Measurements from ENCODE around the gene PRKCD.

Gene PRKCD

GRCh38 chr3:53193466-53194209 lies 32.6 kb downstream of the PRKCD start:
- DNase-seq = no peak

GRCh38 chr3:53194210-53195065 lies 33.4 kb downstream of the PRKCD start:
- no peak for DNase-seq

GRCh38 chr3:53195066-53195450 lies 34.0 kb downstream of the PRKCD start:
- DNase-seq = no peak

- peak; percentile 48 to 57 for DNase-seq
Measured at GRCh38 chr3:53195602-53196574, 34.9 kb downstream of the PRKCD start.

GRCh38 chr3:53196575-53197407 lies 35.8 kb downstream of the PRKCD start:
- peak; percentile 55 to 72 for DNase-seq

- DNase-seq = no peak
Measured at GRCh38 chr3:53198256-53198977, 37.4 kb downstream of the PRKCD start.

GRCh38 chr3:53198996-53199395 lies 38.0 kb downstream of the PRKCD start:
- DNase-seq = no peak

GRCh38 chr3:53199834-53200233 lies 38.8 kb downstream of the PRKCD start:
- DNase-seq = no peak

GRCh38 chr3:53200501-53201498 lies 39.8 kb downstream of the PRKCD start:
- DNase-seq = no peak

GRCh38 chr3:53202331-53203015 lies 41.5 kb downstream of the PRKCD start:
- no peak for DNase-seq

- no peak for DNase-seq
Measured at GRCh38 chr3:53211706-53212702, 51.0 kb downstream of the PRKCD start.

GRCh38 chr3:53213276-53213675 lies 52.3 kb downstream of the PRKCD start:
- DNase-seq = no peak

- no peak for DNase-seq
Measured at GRCh38 chr3:53215816-53216215, 54.8 kb downstream of the PRKCD start.

- no peak for DNase-seq
Measured at GRCh38 chr3:53216723-53217122, 55.7 kb downstream of the PRKCD start.

- no peak for DNase-seq
Measured at GRCh38 chr3:53217175-53217574, 56.2 kb downstream of the PRKCD start.

- DNase-seq = no peak
Measured at GRCh38 chr3:53218131-53218530, 57.1 kb downstream of the PRKCD start.

- DNase-seq = peak; percentile 76
Measured at GRCh38 chr3:53219895-53220483, 59.0 kb downstream of the PRKCD start.

GRCh38 chr3:53221345-53221744 lies 60.3 kb downstream of the PRKCD start:
- DNase-seq = no peak

Measured in CD4-positive, alpha-beta T cell treated with Interleukin-4 for 1 hour (primary cell).